ENCODE data around the gene ATF6. TPM values are rescaled to one million over a fixed set of nuclear protein-coding genes. Genes with fewer than 3 reads are reported as not detected.
"Not testable (repeated sequence)": the region's sequence is repeated elsewhere in the genome, so short reads cannot be mapped to it uniquely, and the experiment has no call there.

ATF6 gene
- total RNA-seq, 2 donors from 2014 or later: 17.9 to 19.9 TPM

DNA sequence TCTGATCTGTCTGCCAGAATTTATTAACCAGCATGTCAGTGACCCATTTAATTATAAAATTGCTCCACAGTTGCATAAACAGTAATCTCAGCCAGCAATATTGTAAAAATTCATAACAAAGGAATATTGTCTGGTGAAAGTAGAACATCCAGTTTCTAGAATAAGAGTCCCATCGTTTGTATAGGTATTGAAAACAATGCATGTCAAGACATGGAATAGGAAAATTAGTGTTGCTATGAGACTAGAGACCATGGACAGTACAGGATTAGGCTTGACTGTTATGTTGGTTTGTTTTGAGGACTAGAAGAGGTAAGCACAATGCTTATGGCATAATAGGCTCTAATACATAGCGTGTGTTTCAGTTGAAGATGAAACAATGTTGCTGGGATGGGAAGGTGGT, 37.1 kb downstream of the ATF6 start:
- TF ChIP-seq, protein P1, sequence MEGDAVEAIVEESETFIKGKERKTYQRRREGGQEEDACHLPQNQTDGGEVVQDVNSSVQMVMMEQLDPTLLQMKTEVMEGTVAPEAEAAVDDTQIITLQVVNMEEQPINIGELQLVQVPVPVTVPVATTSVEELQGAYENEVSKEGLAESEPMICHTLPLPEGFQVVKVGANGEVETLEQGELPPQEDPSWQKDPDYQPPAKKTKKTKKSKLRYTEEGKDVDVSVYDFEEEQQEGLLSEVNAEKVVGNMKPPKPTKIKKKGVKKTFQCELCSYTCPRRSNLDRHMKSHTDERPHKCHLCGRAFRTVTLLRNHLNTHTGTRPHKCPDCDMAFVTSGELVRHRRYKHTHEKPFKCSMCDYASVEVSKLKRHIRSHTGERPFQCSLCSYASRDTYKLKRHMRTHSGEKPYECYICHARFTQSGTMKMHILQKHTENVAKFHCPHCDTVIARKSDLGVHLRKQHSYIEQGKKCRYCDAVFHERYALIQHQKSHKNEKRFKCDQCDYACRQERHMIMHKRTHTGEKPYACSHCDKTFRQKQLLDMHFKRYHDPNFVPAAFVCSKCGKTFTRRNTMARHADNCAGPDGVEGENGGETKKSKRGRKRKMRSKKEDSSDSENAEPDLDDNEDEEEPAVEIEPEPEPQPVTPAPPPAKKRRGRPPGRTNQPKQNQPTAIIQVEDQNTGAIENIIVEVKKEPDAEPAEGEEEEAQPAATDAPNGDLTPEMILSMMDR (IDR thresholded peaks at IDR 0.05): no peak
- no peak overlapping the region for H3K4me3 ChIP-seq
- no peak for DNase-seq (ENCODE audit: low spot score)
- H3K4me1 ChIP-seq: peaks cover 0 to 6% of the 10 kb centered on the region in 2 donors
- H3K27ac ChIP-seq: no peak overlapping the region
- H3K9me3 ChIP-seq: no peaks in the 10 kb centered on the region
- H3K27me3 ChIP-seq: no peaks in the 10 kb centered on the region
- H3K36me3 ChIP-seq: peaks cover 28% of the 10 kb centered on the region

DNA sequence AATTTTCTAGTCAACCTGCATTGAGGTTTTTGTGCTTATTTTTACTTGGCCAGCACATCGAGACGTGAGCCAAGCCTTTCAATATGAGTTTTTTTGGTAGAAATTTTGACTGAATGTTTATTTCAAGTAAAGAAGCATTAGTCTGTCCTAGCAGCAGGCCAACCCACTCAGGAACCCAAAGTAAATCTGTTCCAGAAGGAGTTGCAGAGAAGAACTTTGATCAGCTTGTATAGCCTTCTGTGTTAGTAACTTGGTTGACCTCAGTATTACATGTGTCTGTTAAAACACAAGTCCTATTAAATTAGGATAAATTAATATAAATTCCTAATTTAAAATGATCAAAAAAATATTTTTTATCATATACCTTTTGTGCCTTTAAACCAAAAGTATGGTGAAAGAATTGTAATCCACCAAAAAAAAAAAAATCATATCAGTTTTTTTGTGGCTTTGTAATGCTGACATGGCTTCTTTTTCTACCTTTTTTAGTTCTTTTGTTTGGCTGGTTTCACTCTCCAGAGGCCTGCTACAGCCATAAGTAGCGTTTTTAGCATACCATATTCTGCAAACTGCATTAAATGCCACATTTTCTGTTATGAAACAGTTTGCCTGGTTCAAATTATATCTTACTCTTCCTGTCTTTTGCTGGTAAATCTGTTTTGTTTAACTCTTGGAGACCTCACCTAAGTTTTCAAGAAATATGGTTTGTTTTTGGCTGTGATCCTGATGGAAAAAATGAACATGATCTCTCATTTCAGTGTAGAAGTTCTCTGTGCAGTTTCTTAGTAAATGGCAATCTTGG, 39.5 kb downstream of the ATF6 start:
- no peak overlapping the region for H3K27ac ChIP-seq
- DNase-seq (ENCODE audit: low spot score): no peak
- H3K27me3 ChIP-seq: no peaks in the 10 kb centered on the region
- H3K36me3 ChIP-seq: peaks cover 25% of the 10 kb centered on the region
- H3K4me3 ChIP-seq: no peak overlapping the region
- TF ChIP-seq, protein P1 (IDR thresholded peaks at IDR 0.05): no peak
- H3K9me3 ChIP-seq: no peaks in the 10 kb centered on the region
- peaks cover 0 to 6% of the 10 kb centered on the region in 2 donors for H3K4me1 ChIP-seq

DNA sequence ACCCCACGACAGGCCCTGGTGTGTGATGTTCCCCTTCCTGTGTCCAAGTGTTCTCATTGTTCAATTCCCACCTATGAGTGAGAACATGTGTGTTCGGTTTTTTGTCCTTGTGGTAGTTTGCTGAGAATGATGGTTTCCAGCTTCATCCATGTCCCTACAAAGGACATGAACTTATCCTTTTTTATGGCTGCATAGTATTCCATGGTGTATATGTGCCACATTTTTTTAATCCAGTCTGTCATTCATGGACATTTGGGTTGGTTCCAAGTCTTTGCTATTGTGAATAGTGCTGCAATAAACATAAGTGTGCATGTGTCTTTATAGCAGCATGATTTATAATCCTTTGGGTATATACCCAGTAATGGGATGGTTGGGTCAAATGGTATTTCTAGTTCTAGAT, 43.1 kb downstream of the ATF6 start:
- H3K36me3 ChIP-seq: peaks cover 13% of the 10 kb centered on the region
- DNase-seq (ENCODE audit: low spot score); H3K9me3 ChIP-seq; H3K4me1 ChIP-seq; H3K27me3 ChIP-seq; H3K4me3 ChIP-seq; H3K27ac ChIP-seq: not testable (repeated sequence)

DNA sequence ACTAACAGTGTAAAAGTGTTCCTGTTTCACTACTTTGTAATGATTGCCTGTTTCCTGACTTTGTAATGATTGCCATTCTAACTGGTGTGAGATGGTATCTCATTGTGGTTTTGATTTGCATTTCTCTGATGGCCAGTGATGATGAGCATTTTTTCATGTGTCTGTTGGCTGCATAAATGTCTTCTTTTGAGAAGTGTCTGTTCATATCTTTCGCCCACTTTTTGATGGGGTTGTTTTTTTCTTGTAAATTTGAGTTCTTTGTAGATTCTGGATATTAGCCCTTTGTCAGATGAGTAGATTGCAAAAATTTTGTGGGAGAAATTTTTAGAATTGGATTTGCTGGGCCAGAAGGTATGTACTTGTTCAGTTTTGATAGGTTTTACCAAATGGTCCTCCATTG, 43.5 kb downstream of the ATF6 start:
- H3K36me3 ChIP-seq: peaks cover 13% of the 10 kb centered on the region
- not testable (repeated sequence) for H3K27me3 ChIP-seq; DNase-seq (ENCODE audit: low spot score); H3K27ac ChIP-seq; H3K4me1 ChIP-seq; H3K4me3 ChIP-seq; H3K9me3 ChIP-seq

DNA sequence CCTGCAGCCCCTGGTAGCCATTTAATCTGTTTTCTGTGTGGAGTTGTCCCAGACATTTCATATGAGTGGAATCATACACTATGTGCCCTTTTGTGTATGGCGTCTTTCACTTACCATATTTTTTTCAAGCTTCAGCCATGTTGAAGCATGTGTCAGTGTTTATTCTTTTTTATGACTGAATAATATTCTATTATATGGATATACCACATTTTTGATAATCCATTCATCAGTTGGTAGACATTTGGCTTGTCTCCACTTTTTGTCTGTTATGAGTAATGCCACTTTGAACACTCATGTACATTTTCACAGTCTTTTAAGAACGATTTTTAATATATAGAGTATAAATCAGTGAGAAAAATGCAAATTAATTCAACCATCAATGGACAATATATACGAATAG, 44.7 kb downstream of the ATF6 start:
- TF ChIP-seq, protein P1 (IDR thresholded peaks at IDR 0.05): no peak

DNA sequence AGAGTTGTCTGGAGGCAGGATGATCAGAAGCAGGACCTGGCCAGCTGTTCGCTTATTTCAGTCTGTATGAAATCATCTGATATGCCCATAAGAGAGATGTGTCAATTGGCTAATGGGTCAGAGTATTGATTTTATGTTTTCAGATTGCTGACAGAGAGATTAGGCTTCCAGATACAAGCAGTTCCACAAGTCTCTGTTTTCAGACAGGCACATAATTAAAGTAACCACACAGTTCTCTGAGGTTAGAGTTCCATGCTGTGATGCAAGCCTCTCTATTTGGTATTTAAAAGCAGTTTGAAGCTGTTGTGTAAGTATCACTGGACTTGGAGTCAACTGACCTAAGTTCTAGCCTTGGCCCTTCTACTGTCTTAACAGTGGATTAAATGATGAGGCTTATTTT, 50.1 kb downstream of the ATF6 start:
- Histone ChIP-seq H3K27ac (no peak overlapping the region), H3K4me3 (no peak overlapping the region)

More for the DNA sequence above, 44.7 kb downstream of the ATF6 start:
- no peaks in the 10 kb centered on the region for H3K27me3 ChIP-seq
- H3K4me3 ChIP-seq: no peak overlapping the region
- no peak for DNase-seq (ENCODE audit: low spot score)
- peaks cover 0 to 6% of the 10 kb centered on the region in 2 donors for H3K4me1 ChIP-seq
- H3K9me3 ChIP-seq: no peaks in the 10 kb centered on the region
- peaks cover 13% of the 10 kb centered on the region for H3K36me3 ChIP-seq
- no peak overlapping the region for H3K27ac ChIP-seq

More for the DNA sequence above, 50.1 kb downstream of the ATF6 start:
- no peaks in the 10 kb centered on the region for H3K4me1 ChIP-seq
- peaks cover 18% of the 10 kb centered on the region for H3K36me3 ChIP-seq
- no peak for DNase-seq (ENCODE audit: low spot score)
- TF ChIP-seq, protein P1 (IDR thresholded peaks at IDR 0.05): no peak
- no peaks in the 10 kb centered on the region for H3K27me3 ChIP-seq
- no peaks in the 10 kb centered on the region for H3K9me3 ChIP-seq

Measured in right atrium auricular region (tissue), 2 donors.